Esophagus muscularis mucosa (tissue), 4 donors: ENCODE data around the gene CES2. TPM values are rescaled to one million over a fixed set of nuclear protein-coding genes. Genes with fewer than 3 reads are reported as not detected.
"Not testable (repeated sequence)": the region's sequence is repeated elsewhere in the genome, so short reads cannot be mapped to it uniquely, and the experiment has no call there.

Experiments used
- DNase-seq: peaks from one replicate; pipeline ENCODE4 v3.0.0-alpha.2; 2017; ENCODE audit errors: extremely low spot score
- H3K27ac ChIP-seq, 4 donors: fragments of 200-600 bp; sonication (generic); replicated peaks in 1 of 4; 1 replicate in 3 of 4; 2 replicates in 1 of 4; pipeline ENCODE4 v1.5.1; 2016 to 2019; ENCODE audit warnings: mild to moderate bottlenecking in 1 of 4
- H3K27me3 ChIP-seq, 4 donors: fragments of 200-600 bp; sonication (generic); one replicate each; pipeline versions ENCODE4 v1.5.1 to v1.6.0; 2016 to 2019
- H3K36me3 ChIP-seq, 4 donors: fragments of 200-600 bp; sonication (generic); one replicate each; pipeline ENCODE4 v1.5.1; 2016 to 2019
- H3K4me1 ChIP-seq, 4 donors: fragments of 200-600 bp; sonication (generic); one replicate each; pipeline ENCODE4 v1.5.1; 2016 to 2019
- H3K4me3 ChIP-seq, 4 donors: fragments of 200-600 bp; sonication (generic); 1 replicate in 2 of 4; 2 replicates in 2 of 4; pipeline ENCODE4 v1.5.1; 2016 to 2019; ENCODE audit warnings: mild to moderate bottlenecking in 4 of 4, moderate library complexity in 1 of 4
- H3K9me3 ChIP-seq, 4 donors: fragments of 200-600 bp; sonication (generic); 1 replicate in 3 of 4; 2 replicates in 1 of 4; pipeline ENCODE4 v1.5.1; 2016 to 2019
- EP300 ChIP-seq: sonication (generic); formaldehyde crosslinking; IDR thresholded peaks from one replicate; pipeline ENCODE4 v1.6.1; 2017; ENCODE audit warnings: antibody characterized with exemption
- POLR2A ChIP-seq: fragments of 450-650 bp; IDR thresholded peaks from one replicate; pipeline ENCODE4 v1.6.1; 2017; ENCODE audit warnings: antibody characterized with exemption, moderate library complexity, mild to moderate bottlenecking, low read depth
- POLR2AphosphoS5 ChIP-seq, 2 donors: sonication (generic); formaldehyde crosslinking; IDR thresholded peaks; one replicate each; pipeline ENCODE4 v1.6.1; 2017; ENCODE audit warnings: antibody characterized with exemption in 2 of 2
- WGBS: methylation state at CpG from one replicate; pipeline ENCODE4 v1.1.5; 2018; 5-methylcytosine and 5-hydroxymethylcytosine counted together
- intact Hi-C: fragments of 100-400 bp; cut with DNase I; formaldehyde crosslinking; loops from one replicate; pipeline ENCODE4 v1.15.1; 2023
- total RNA-seq, 4 donors: library from RNA; depleted of rRNA; stranded (reverse); fragments of >200 nt; gene quantifications; one replicate each; pipeline versions ENCODE4 v1.1.0 to v1.2.1, GENCODE V29; 2016
- TF ChIP-seq, protein P1 (sequence below), 3 experiments: fragments of 200-600 bp in 2 of 3; fragments of 450-650 bp in 1 of 3; sonication (generic) in 2 of 3; IDR thresholded peaks; one replicate each; pipeline ENCODE4 v1.5.1; 2017 to 2019; ENCODE audit warnings: antibody characterized with exemption in 3 of 3, mild to moderate bottlenecking in 2 of 3, moderate library complexity in 1 of 3

CES2 gene
- total RNA-seq, 4 donors from 2014 or later, result 22.0 to 29.7 (median 26.8) TPM

DNA sequence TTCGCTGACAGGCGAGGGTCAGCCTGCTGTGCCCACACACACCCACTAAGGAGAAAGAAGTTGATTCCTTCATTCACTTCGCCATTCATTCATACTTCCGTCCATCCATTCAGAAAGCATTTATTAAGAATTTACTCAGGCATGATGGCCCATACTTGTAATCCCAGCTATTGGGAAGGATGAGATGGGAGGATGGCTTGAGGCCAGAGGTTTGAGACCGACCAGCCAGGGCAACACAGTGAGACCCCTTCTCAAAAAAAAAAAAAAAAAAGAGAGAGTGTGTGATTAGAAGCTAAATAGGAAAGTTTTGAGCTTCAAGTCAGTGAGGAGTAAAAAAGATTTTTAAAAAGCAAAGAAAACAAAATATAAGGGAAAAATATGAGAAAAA is 8.7 kb downstream of the CES2 start:
- H3K4me3 ChIP-seq, result no peak overlapping the region
- intact Hi-C loops, result no loop called here
- H3K9me3 ChIP-seq, result no peaks in the 10 kb centered on the region
- peaks cover 0 to 3% (median 0%) of the 10 kb centered on the region in 4 donors for H3K27me3 ChIP-seq
- DNase-seq, result no peak
- 75% methylated on average over 5 of the region's 5 CpGs for WGBS
- TF ChIP-seq EP300, result no peak
- TF ChIP-seq POLR2A, result no peak
- TF ChIP-seq, protein P1, sequence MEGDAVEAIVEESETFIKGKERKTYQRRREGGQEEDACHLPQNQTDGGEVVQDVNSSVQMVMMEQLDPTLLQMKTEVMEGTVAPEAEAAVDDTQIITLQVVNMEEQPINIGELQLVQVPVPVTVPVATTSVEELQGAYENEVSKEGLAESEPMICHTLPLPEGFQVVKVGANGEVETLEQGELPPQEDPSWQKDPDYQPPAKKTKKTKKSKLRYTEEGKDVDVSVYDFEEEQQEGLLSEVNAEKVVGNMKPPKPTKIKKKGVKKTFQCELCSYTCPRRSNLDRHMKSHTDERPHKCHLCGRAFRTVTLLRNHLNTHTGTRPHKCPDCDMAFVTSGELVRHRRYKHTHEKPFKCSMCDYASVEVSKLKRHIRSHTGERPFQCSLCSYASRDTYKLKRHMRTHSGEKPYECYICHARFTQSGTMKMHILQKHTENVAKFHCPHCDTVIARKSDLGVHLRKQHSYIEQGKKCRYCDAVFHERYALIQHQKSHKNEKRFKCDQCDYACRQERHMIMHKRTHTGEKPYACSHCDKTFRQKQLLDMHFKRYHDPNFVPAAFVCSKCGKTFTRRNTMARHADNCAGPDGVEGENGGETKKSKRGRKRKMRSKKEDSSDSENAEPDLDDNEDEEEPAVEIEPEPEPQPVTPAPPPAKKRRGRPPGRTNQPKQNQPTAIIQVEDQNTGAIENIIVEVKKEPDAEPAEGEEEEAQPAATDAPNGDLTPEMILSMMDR (IDR thresholded peaks at IDR 0.05), result no peak
- no peak for TF ChIP-seq POLR2AphosphoS5 (IDR thresholded peaks at IDR 0.05)
- H3K4me1 ChIP-seq, result peaks cover 12 to 23% (median 20%) of the 10 kb centered on the region in 4 donors
- no peak overlapping the region for H3K27ac ChIP-seq
- peaks cover 45 to 54% (median 51%) of the 10 kb centered on the region in 4 donors for H3K36me3 ChIP-seq

- H3K4me1 ChIP-seq, result peaks cover 16 to 25% (median 22%) of the 10 kb centered on the region in 4 donors
- H3K36me3 ChIP-seq, result peaks cover 39 to 45% (median 42%) of the 10 kb centered on the region in 4 donors
- intact Hi-C loops, H3K9me3 ChIP-seq, DNase-seq, H3K27ac ChIP-seq, H3K4me3 ChIP-seq: not testable (repeated sequence)
- 88% methylated on average over 9 of the region's 9 CpGs for WGBS
- H3K27me3 ChIP-seq, result peaks cover 0 to 10% (median 0%) of the 10 kb centered on the region in 4 donors
Measured at GRCh38 chr16:66944971-66945370, 9.7 kb downstream of the CES2 start.

GRCh38 chr16:66945939-66946338 is 10.6 kb downstream of the CES2 start:
- Histone ChIP-seq H3K36me3 (peaks cover 29 to 35% (median 32%) of the 10 kb centered on the region in 4 donors), H3K9me3 (no peaks in the 10 kb centered on the region), H3K27ac (no peak overlapping the region), H3K27me3 (peaks cover 0 to 16% (median 0%) of the 10 kb centered on the region in 4 donors), H3K4me3 (no peak overlapping the region), H3K4me1 (peaks cover 16 to 25% (median 22%) of the 10 kb centered on the region in 4 donors)
- TF ChIP-seq POLR2AphosphoS5 (IDR thresholded peaks at IDR 0.05), result no peak
- no peak for DNase-seq
- intact Hi-C loops, result no loop called here
- 87% methylated on average over 4 of the region's 4 CpGs for WGBS

DNA sequence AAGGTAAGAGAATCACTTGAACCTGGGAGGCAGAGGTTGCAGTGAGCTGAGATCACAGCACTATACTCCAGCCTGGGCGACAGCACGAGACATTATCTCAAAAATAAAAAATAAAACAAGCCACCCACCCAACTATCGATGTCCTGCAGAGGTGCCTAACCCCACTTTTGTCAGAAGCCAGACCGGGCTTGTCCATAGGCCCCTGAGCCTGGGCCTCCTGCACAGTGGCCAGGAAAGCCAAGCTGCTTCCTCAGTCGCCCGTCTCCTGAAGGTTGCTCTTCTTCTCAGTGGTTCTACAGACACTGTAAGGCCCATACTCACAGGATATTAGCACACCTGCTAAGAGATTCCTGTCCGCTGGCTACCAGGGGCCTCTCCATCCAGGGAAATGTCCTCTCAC is 11.2 kb downstream of the CES2 start:
- no peak for TF ChIP-seq POLR2AphosphoS5 (IDR thresholded peaks at IDR 0.05)
- TF ChIP-seq POLR2A, result no peak
- no peak for TF ChIP-seq EP300
- TF ChIP-seq, protein P1 (IDR thresholded peaks at IDR 0.05), result no peak
- H3K27me3 ChIP-seq, result peaks cover 0 to 18% (median 0%) of the 10 kb centered on the region in 4 donors
- intact Hi-C loops, result no loop called here

GRCh38 chr16:66946974-66947301 is 11.6 kb downstream of the CES2 start:
- Histone ChIP-seq H3K36me3 (peaks cover 19 to 25% (median 22%) of the 10 kb centered on the region in 4 donors), H3K4me3 (no peak overlapping the region), H3K27me3 (peaks cover 0 to 18% (median 0%) of the 10 kb centered on the region in 4 donors), H3K9me3 (no peaks in the 10 kb centered on the region), H3K27ac (peak overlapping the region in 1 of 4 donors; percentile 23), H3K4me1 (peaks cover 16 to 25% (median 22%) of the 10 kb centered on the region in 4 donors)
- intact Hi-C loops, result no loop called here
- no peak for DNase-seq
- WGBS, result 20% methylated on average over 5 of the region's 5 CpGs
- TF ChIP-seq POLR2A (no peak), POLR2AphosphoS5 (IDR thresholded peaks at IDR 0.05) (no peak), EP300 (no peak)
- TF ChIP-seq, protein P1 (IDR thresholded peaks at IDR 0.05), result no peak

More for the DNA sequence above, 11.2 kb downstream of the CES2 start:
- peaks cover 16 to 25% (median 22%) of the 10 kb centered on the region in 4 donors for H3K4me1 ChIP-seq
- WGBS, result 81% methylated on average over 7 of the region's 7 CpGs
- H3K36me3 ChIP-seq, result peaks cover 23 to 29% (median 26%) of the 10 kb centered on the region in 4 donors
- H3K4me3 ChIP-seq, result no peak overlapping the region
- peak overlapping the region in 1 of 4 donors; percentile 23 for H3K27ac ChIP-seq
- no peak for DNase-seq
- H3K9me3 ChIP-seq, result no peaks in the 10 kb centered on the region
